SK-N-SH (cell line): ENCODE data around the gene COX4I1. TPM values are rescaled to one million over a fixed set of nuclear protein-coding genes. Genes with fewer than 3 reads are reported as not detected.

ENCODE experiments used
- CTCF ChIA-PET: fragments of 300-600, 350-600 bp; formaldehyde crosslinking; extraction: SDS; loops from one replicate; lab custom pipeline; 2021; lab: Yijun Ruan, JAX
- POLR2A ChIA-PET: fragments of 350-600 bp; sonication (Branson Sonifier 250); formaldehyde crosslinking; extraction: SDS; loops from one replicate; lab custom pipeline; 2020; ENCODE audit warnings: antibody characterized with exemption, inconsistent platforms; lab: Yijun Ruan, JAX
- DNase-seq: peaks from one replicate; pipeline ENCODE4 v3.0.0; 2012
- H2AFZ ChIP-seq: fragments of 200-600 bp; sonication (generic); 2 replicates; pipeline ENCODE4 v1.8.1; 2016; ENCODE audit warnings: antibody characterized with exemption, mild to moderate bottlenecking, low read depth
- H3F3A ChIP-seq: fragments of 200-600 bp; sonication (generic); replicated peaks from 2 replicates; pipeline ENCODE3; 2016; ENCODE audit warnings: antibody characterized with exemption, mild to moderate bottlenecking; ENCODE audit not compliant: insufficient read depth
- H3K27ac ChIP-seq, 2 experiments: fragments of 200-500 bp in 1 of 2; fragments of 200-600 bp in 1 of 2; sonication (Bioruptor generic) in 1 of 2; sonication (generic), shearing (Covaris generic) in 1 of 2; 2 replicates each; pipeline versions ENCODE4 v1.5.1 to v1.6.1; 2014 to 2016; ENCODE audit warnings: low read depth in 2 of 2, inconsistent platforms in 1 of 2, low read length in 1 of 2, mild to moderate bottlenecking in 1 of 2, mixed read lengths in 1 of 2
- H3K27me3 ChIP-seq: fragments of 200-600 bp; sonication (generic), shearing (Covaris generic); 2 replicates; pipeline ENCODE4 v1.6.1; 2016; ENCODE audit warnings: mixed run types; ENCODE audit not compliant: insufficient read depth
- H3K36me3 ChIP-seq, 2 experiments: fragments of 200-500 bp in 1 of 2; fragments of 200-600 bp in 1 of 2; sonication (Bioruptor generic) in 1 of 2; sonication (generic) in 1 of 2; replicated peaks in 1 of 2; 2 replicates each; pipeline versions ENCODE3 to v1.5.1; 2014 to 2016; ENCODE audit warnings: low read length in 1 of 2, mild to moderate bottlenecking in 1 of 2; ENCODE audit not compliant: insufficient read depth in 2 of 2, control insufficient read depth in 1 of 2
- H3K4me1 ChIP-seq, 2 experiments: fragments of 200-500 bp in 1 of 2; fragments of 200-600 bp in 1 of 2; sonication (Bioruptor generic) in 1 of 2; sonication (generic), shearing (Covaris generic) in 1 of 2; 2 replicates each; pipeline versions ENCODE4 v1.5.1 to v1.6.1; 2014 to 2016; ENCODE audit warnings: low read depth in 1 of 2, low read length in 1 of 2, mixed run types in 1 of 2; ENCODE audit not compliant: insufficient read depth in 2 of 2, control insufficient read depth in 1 of 2
- H3K4me2 ChIP-seq: fragments of 200-600 bp; sonication (generic), shearing (Covaris generic); 2 replicates; pipeline ENCODE4 v1.6.1; 2017; ENCODE audit warnings: mixed run types
- H3K4me3 ChIP-seq, 2 experiments: fragments of 200-500 bp in 1 of 2; fragments of 200-600 bp in 1 of 2; sonication (Bioruptor generic) in 1 of 2; sonication (generic), shearing (Covaris generic) in 1 of 2; 2 replicates each; pipeline versions ENCODE4 v1.5.1 to v1.8.1; 2014 to 2016; ENCODE audit warnings: low read depth in 2 of 2, inconsistent platforms in 1 of 2, low read length in 1 of 2, mild to moderate bottlenecking in 1 of 2, mixed read lengths in 1 of 2, moderate library complexity in 1 of 2
- H3K79me2 ChIP-seq: fragments of 200-600 bp; sonication (generic); 2 replicates; pipeline ENCODE4 v1.8.1; 2017; ENCODE audit warnings: mild to moderate bottlenecking; ENCODE audit not compliant: insufficient read depth
- H3K9ac ChIP-seq: fragments of 200-600 bp; sonication (generic); 2 replicates; pipeline ENCODE4 v1.6.1; 2017; ENCODE audit warnings: mixed run types
- H3K9me2 ChIP-seq: fragments of 200-600 bp; sonication (generic); 2 replicates; pipeline ENCODE4 v1.6.1; 2017; ENCODE audit warnings: mixed run types
- H3K9me3 ChIP-seq: fragments of 200-600 bp; sonication (generic); 2 replicates; pipeline ENCODE4 v1.6.1; 2017; ENCODE audit warnings: mixed run types, mild to moderate bottlenecking, moderate library complexity
- H4K20me1 ChIP-seq: fragments of 200-600 bp; sonication (generic); 2 replicates; pipeline ENCODE4 v1.6.1; 2017; ENCODE audit warnings: mild to moderate bottlenecking, mixed run types; ENCODE audit not compliant: insufficient read depth
- ELF1 ChIP-seq: IDR thresholded peaks from 2 replicates; pipeline ENCODE4 v1.4.0; 2012
- FOXJ3 ChIP-seq: sonication (generic); formaldehyde crosslinking; IDR thresholded peaks from 2 replicates; pipeline ENCODE4 v1.5.1; 2020; ENCODE audit warnings: mild to moderate bottlenecking, missing genetic modification reagents
- MAX ChIP-seq: IDR thresholded peaks from 2 replicates; pipeline ENCODE4 v1.4.0; 2012; ENCODE audit warnings: low read depth
- MEF2A ChIP-seq: IDR thresholded peaks from 2 replicates; pipeline ENCODE4 v1.4.0; 2012; ENCODE audit warnings: low read depth, borderline replicate concordance
- PBX3 ChIP-seq: IDR thresholded peaks from 2 replicates; pipeline ENCODE4; 2012
- REST ChIP-seq: IDR thresholded peaks from 2 replicates; pipeline ENCODE4 v1.6.1; 2012; ENCODE audit warnings: mild to moderate bottlenecking, low read depth, low read length, moderate library complexity
- RXRA ChIP-seq: IDR thresholded peaks from 2 replicates; pipeline ENCODE4 v1.4.0; 2012; ENCODE audit warnings: low read depth, mild to moderate bottlenecking, borderline replicate concordance
- TEAD4 ChIP-seq: IDR thresholded peaks from 2 replicates; pipeline ENCODE4 v1.4.0; 2012; ENCODE audit warnings: mild to moderate bottlenecking, borderline replicate concordance; ENCODE audit not compliant: insufficient read depth
- WGBS: methylation state at CpG from one replicate; pipeline ENCODE4 v1.1.6; 2017; ENCODE audit warnings: low lambda C conversion rate; 5-methylcytosine and 5-hydroxymethylcytosine counted together
- polyA plus RNA-seq, 3 experiments: library from polyadenylated mRNA; depleted of rRNA; stranded (reverse); fragments of >200 nt; gene quantifications; 2 replicates each; pipeline ENCODE4 v1.2.3, GENCODE V29; 2012

The COX4I1 gene
- polyA plus RNA-seq, 1 of the 3 experiments (the other 2 are of a cell fraction), result 1,294 TPM

GRCh38 chr16:85839681-85840240, 40.3 kb downstream of the COX4I1 start (continued):
- TF ChIP-seq FOXJ3 (CRISPR knock-in tag), result no peak

- Histone ChIP-seq H2AFZ (no peak overlapping the region), H3K4me1 (no peaks in the 10 kb centered on the region), H3F3A (no peaks in the 10 kb centered on the region), H3K4me2 (no peak overlapping the region), H3K27me3 (peaks cover 99% of the 10 kb centered on the region), H3K9me3 (no peaks in the 10 kb centered on the region), H3K4me3 (no peak overlapping the region), H3K36me3 (no peaks in the 10 kb centered on the region), H3K27ac (no peak overlapping the region), H4K20me1 (no peaks in the 10 kb centered on the region), H3K79me2 (no peaks in the 10 kb centered on the region), H3K9ac (no peak overlapping the region), H3K9me2 (no peaks in the 10 kb centered on the region)
- ChIA-PET POLR2A (no interaction called here), CTCF (interaction anchor here (1.2 to 1.4 kb wide), 2 partner anchors 19 to 176 kb away, joined by 3 to 5 read pairs; no protein-coding TSS in a partner anchor)
- DNase-seq, result no peak
- no peak for TF ChIP-seq TEAD4
- TF ChIP-seq ELF1, result no peak
- TF ChIP-seq MEF2A, result no peak
- no peak for TF ChIP-seq REST
- no peak for TF ChIP-seq RXRA
- 0% methylated on average over 2 of the region's 9 CpGs for WGBS
Measured at GRCh38 chr16:85840395-85840794, 40.9 kb downstream of the COX4I1 start.

- H3K27ac ChIP-seq, result no peak overlapping the region
- CTCF ChIA-PET, result interaction anchor here (1.2 kb wide), 1 partner anchor 20 kb away, joined by 5 read pairs; no protein-coding TSS in a partner anchor
- no peak overlapping the region for H2AFZ ChIP-seq
- no peaks in the 10 kb centered on the region for H4K20me1 ChIP-seq
- H3K4me1 ChIP-seq, result no peaks in the 10 kb centered on the region
- H3K9me2 ChIP-seq, result no peaks in the 10 kb centered on the region
- H3K4me3 ChIP-seq, result no peak overlapping the region
- no peaks in the 10 kb centered on the region for H3K36me3 ChIP-seq
- peaks cover 96% of the 10 kb centered on the region for H3K27me3 ChIP-seq
- no peaks in the 10 kb centered on the region for H3K9me3 ChIP-seq
- WGBS, result 7% methylated on average over 3 of the region's 10 CpGs
- H3F3A ChIP-seq, result no peaks in the 10 kb centered on the region
- no peak for DNase-seq
- no peak for TF ChIP-seq MAX
- no peak for TF ChIP-seq PBX3
- no peak overlapping the region for H3K4me2 ChIP-seq
- POLR2A ChIA-PET, result no interaction called here
- H3K9ac ChIP-seq, result no peak overlapping the region
- no peaks in the 10 kb centered on the region for H3K79me2 ChIP-seq
Measured at GRCh38 chr16:85840801-85841200, 41.3 kb downstream of the COX4I1 start.
